HG02981 (cell line): ENCODE results near the gene HSBP1.

ENCODE experiments used
- ATAC-seq: cut with Tn5 transposase; IDR thresholded peaks from one replicate; pipeline ENCODE4 v1.9.1; 2021; ENCODE audit warnings: mild to moderate bottlenecking, moderate library complexity; ENCODE audit not compliant: unreplicated experiment

HSBP1 gene

DNA sequence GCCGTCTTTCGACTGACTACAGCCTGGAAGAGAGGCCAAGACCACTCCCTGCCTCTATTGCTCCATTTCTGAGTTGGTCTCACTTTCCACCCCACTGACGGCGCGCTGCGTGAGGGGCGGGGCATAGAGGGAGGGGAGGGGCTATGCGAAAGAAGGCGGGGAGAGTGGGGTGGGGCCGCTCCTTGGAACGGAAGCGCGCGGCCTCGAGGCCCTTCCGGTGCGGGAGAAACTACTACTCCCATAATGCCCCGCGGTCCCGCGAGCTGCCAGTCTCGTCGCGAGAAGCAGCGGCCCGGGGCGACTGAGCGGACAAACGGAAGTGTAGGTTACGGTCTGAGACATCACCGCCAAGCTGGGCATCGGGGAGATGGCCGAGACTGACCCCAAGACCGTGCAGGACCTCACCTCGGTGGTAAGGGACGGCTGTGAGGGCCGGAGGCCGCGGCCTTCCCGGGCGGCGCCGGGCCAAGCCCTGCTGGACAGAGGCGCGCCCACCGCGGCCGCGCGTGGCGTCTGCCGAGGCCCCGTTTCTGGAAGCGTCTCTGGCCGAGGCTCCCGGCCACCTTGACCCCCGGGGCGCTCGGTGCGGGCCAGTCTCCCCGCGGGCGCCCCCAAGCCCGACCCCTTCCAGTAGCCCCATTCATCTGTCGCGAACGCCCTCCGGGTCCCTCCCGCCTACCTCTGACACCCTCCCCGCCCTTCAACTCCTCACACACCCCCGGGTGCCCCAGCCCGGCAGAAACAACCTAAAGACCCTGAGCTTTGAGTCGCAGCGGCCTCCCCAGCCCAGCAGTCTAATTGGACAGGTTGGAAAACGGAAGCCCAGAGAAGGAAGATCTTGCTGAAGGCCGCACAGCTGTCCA lies at the start of gene HSBP1:
Gene HSBP1, plus strand, starts transcription at position 269 of the 863 bp plus-strand sequence. Its CDS starts 99 bp downstream, at position 368.
- ATAC-seq, result peak; percentile 96

- ATAC-seq, result no peak
Observed at GRCh38 chr16:83762141-83762991, 45.4 kb upstream of the HSBP1 start.

GRCh38 chr16:83762992-83763358 lies 44.8 kb upstream of the HSBP1 start:
- no peak for ATAC-seq

DNA sequence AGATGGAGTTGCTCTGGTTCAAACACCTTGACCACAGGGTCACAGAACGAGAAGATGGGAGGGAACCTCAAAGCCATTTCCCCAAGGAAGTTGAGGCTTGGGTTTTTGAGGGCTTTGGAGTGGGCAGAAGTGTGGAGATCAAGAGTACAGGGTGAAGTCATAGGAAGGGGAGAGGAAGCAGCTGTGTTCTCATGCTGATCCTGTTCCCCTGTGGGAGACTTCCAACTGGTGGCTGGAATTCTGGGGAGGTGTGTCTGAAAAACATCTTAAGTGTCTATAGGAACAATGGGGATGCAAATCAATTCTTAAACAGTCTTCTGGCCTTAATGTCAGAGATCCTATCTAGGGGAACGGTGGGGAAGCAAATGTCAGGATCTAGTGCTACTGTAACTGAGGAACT lies 38.8 kb upstream of the HSBP1 start:
- no peak for ATAC-seq

- ATAC-seq, result no peak
Observed at GRCh38 chr16:83769397-83770008, 38.3 kb upstream of the HSBP1 start.

GRCh38 chr16:83771306-83771942 lies 36.4 kb upstream of the HSBP1 start:
- ATAC-seq, result no peak

GRCh38 chr16:83772806-83773205 lies 35.0 kb upstream of the HSBP1 start:
- ATAC-seq, result no peak

GRCh38 chr16:83774066-83774465 lies 33.7 kb upstream of the HSBP1 start:
- ATAC-seq, result no peak

- no peak for ATAC-seq
Observed at GRCh38 chr16:83776944-83777343, 30.8 kb upstream of the HSBP1 start.

GRCh38 chr16:83779886-83780285 lies 27.9 kb upstream of the HSBP1 start:
- no peak for ATAC-seq

GRCh38 chr16:83785455-83785854 lies 22.3 kb upstream of the HSBP1 start:
- no peak for ATAC-seq

- no peak for ATAC-seq
Observed at GRCh38 chr16:83789642-83790401, 18.0 kb upstream of the HSBP1 start.

DNA sequence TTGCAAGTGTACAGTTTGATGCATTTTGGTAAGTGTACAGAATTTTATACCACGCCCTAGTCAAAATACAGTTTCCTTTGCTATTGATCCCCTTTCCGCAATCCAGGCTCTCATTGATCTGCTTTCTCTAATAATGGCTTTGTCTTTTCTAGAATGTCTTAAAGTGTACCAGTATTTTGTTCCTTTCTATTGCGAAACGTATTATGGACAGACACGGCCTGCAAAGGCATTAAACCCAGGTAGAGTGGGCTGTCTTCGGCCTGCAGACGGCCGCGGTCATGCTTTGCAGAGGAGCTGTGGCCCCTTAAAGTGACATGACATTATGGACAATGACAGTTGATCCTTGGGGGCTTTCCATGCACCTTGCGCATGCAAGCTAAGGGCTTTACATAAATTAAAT lies 15.9 kb upstream of the HSBP1 start:
- no peak for ATAC-seq

DNA sequence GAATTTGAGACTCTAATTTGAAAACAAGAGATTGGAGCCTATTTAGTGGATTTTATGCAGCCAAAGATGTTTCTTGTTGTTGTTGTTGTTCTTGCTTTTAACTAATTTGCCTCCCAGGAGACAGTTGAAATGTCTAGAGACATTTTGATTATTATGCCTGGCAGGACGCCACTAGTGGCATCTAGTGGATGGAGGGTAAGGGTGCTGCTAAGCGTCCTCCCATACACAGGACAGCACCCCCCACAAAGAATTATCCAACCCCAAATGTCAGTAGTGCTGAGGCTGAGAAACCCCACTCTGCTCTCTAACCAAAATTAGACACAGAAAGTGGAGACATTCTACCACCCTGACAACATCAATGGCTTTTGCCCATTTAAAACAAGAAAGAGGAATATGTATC lies 15.4 kb upstream of the HSBP1 start:
- no peak for ATAC-seq

- no peak for ATAC-seq
Observed at GRCh38 chr16:83793179-83793578, 14.6 kb upstream of the HSBP1 start.

GRCh38 chr16:83794860-83795554 lies 12.8 kb upstream of the HSBP1 start:
- ATAC-seq, result no peak

DNA sequence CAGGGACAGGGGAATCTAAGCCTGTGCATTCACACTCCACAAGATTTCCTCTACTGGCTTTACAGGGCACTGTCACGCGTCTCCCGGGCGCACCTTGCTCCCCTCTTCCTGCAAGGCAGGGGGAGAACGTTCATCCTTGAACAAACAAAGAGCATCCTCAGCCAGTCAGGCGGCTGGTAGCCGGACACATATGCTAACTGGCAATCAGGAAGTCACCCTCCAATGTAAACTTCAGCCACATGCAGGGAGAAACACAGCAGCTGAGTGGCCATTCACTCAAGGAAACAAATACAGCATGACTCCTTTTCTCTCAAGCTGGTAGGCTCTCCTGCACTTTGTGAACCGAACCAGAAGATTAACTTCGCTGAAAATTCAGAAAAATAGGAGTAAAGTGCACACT lies 10.8 kb upstream of the HSBP1 start:
- no peak for ATAC-seq

- no peak for ATAC-seq
Observed at GRCh38 chr16:83799336-83799735, 8.4 kb upstream of the HSBP1 start.

- peak; percentile 58 for ATAC-seq
Observed at GRCh38 chr16:83802135-83802534, 5.6 kb upstream of the HSBP1 start.
